Thoracic aorta (tissue), 2 donors: ENCODE data around the gene CUX1. TPM values are rescaled to one million over a fixed set of nuclear protein-coding genes. Genes with fewer than 3 reads are reported as not detected.

Experiments used
- ATAC-seq: fragments of 150-250 bp; one replicate; pipeline ENCODE4 v1.8.0; 2017; ENCODE audit warnings: low read depth; ENCODE audit not compliant: insufficient number of reproducible peaks, low FRiP score
- DNase-seq: peaks from one replicate; pipeline ENCODE4 v3.0.0-alpha.2; 2020; ENCODE audit warnings: low spot score
- H3K27ac ChIP-seq, 2 donors: fragments of 200-600 bp; sonication (generic); 1 replicate in 1 of 2; 2 replicates in 1 of 2; pipeline ENCODE4 v1.5.1; 2016; ENCODE audit warnings: mild to moderate bottlenecking in 2 of 2, moderate library complexity in 2 of 2
- H3K27me3 ChIP-seq: fragments of 200-600 bp; sonication (generic); replicated peaks from 2 replicates; pipeline ENCODE4 v1.6.0; 2016; ENCODE audit warnings: mild to moderate bottlenecking; ENCODE audit not compliant: insufficient read depth
- H3K36me3 ChIP-seq: fragments of 200-600 bp; sonication (generic); one replicate; pipeline ENCODE4 v1.5.1; 2016
- H3K4me1 ChIP-seq, 2 donors: fragments of 200-600 bp; sonication (generic); 1 replicate in 1 of 2; 2 replicates in 1 of 2; pipeline versions ENCODE4 v1.5.1 to v1.6.0; 2016; ENCODE audit warnings: low read depth in 2 of 2, mild to moderate bottlenecking in 1 of 2; ENCODE audit not compliant: control insufficient read depth in 1 of 2
- H3K4me3 ChIP-seq: fragments of 200-600 bp; sonication (generic); 2 replicates; pipeline ENCODE4 v1.5.1; 2016; ENCODE audit warnings: mild to moderate bottlenecking
- H3K9me3 ChIP-seq: fragments of 200-600 bp; sonication (generic); 2 replicates; pipeline ENCODE4 v1.5.1; 2016
- total RNA-seq, 2 donors: library from RNA; depleted of rRNA; stranded (reverse); fragments of >200 nt; gene quantifications; one replicate each; pipeline versions ENCODE4 v1.1.0 to v1.2.3, GENCODE V29; 2016
- TF ChIP-seq, protein P1 (sequence below): fragments of 200-600 bp; sonication (generic); IDR thresholded peaks from one replicate; pipeline ENCODE4 v1.5.1; 2019; ENCODE audit warnings: antibody characterized with exemption

Gene CUX1
- total RNA-seq, 2 donors from 2014 or later: 85.0 to 179 TPM

DNA sequence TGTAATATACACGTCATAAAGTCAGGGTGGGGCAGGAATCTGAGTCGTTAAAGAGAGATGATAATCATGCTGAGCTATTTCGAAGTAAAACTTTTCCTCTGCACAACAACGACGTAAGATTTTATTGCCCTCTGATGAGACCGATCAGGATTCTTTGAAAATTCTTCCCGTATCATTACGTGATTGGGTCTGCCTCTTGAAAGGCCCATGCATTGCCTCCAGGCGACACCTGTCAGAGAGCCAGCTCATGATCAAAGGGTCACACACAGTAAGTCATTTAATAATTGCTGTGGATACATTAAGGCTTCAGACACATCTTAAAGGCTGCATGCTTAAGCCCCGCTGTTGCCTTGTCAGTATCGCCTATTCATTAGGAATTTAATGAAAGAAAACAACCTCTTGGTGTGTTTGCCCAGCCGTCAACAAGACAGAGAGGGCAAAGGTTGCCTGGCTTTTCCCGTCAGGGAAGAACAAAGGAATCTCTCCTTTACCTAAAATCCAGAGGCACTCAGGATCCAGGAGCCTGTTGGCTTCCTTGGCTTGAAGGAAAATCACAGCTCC lies 280.3 kb downstream of the CUX1 start:
- Histone ChIP-seq H3K4me3 (no peak overlapping the region), H3K9me3 (no peaks in the 10 kb centered on the region), H3K36me3 (peaks cover 7% of the 10 kb centered on the region), H3K27me3 (no peaks in the 10 kb centered on the region), H3K27ac (no peak overlapping the region), H3K4me1 (no peaks in the 10 kb centered on the region)
- DNase-seq (no peak), ATAC-seq (no peak)
- TF ChIP-seq, protein P1, sequence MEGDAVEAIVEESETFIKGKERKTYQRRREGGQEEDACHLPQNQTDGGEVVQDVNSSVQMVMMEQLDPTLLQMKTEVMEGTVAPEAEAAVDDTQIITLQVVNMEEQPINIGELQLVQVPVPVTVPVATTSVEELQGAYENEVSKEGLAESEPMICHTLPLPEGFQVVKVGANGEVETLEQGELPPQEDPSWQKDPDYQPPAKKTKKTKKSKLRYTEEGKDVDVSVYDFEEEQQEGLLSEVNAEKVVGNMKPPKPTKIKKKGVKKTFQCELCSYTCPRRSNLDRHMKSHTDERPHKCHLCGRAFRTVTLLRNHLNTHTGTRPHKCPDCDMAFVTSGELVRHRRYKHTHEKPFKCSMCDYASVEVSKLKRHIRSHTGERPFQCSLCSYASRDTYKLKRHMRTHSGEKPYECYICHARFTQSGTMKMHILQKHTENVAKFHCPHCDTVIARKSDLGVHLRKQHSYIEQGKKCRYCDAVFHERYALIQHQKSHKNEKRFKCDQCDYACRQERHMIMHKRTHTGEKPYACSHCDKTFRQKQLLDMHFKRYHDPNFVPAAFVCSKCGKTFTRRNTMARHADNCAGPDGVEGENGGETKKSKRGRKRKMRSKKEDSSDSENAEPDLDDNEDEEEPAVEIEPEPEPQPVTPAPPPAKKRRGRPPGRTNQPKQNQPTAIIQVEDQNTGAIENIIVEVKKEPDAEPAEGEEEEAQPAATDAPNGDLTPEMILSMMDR: no peak

DNA sequence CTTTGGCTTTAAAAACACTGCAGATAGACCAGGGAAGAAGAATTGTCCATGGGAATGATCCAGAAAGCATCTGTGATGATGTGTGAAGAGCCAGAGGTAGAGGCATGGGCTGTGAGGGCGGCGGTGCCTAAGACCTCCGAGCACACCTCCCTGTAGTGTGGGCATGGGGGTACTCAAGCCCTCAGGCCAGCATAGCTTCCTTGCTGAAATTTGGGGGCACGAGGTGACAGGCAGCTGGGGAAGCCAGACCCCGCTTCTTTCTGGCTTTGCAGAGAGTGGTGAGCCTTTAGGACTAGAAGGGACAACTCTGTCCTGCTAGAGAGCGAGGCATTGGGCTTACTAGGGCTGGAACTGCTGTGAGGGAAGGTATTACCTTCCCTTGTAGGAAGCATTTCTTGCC lies 281.6 kb downstream of the CUX1 start:
- H3K4me3 ChIP-seq: no peak overlapping the region
- H3K27me3 ChIP-seq: no peaks in the 10 kb centered on the region
- no peaks in the 10 kb centered on the region for H3K9me3 ChIP-seq
- ATAC-seq (no peak), DNase-seq (no peak)
- H3K27ac ChIP-seq: no peak overlapping the region
- H3K36me3 ChIP-seq: peaks cover 7% of the 10 kb centered on the region
- TF ChIP-seq, protein P1: no peak
- no peaks in the 10 kb centered on the region for H3K4me1 ChIP-seq

DNA sequence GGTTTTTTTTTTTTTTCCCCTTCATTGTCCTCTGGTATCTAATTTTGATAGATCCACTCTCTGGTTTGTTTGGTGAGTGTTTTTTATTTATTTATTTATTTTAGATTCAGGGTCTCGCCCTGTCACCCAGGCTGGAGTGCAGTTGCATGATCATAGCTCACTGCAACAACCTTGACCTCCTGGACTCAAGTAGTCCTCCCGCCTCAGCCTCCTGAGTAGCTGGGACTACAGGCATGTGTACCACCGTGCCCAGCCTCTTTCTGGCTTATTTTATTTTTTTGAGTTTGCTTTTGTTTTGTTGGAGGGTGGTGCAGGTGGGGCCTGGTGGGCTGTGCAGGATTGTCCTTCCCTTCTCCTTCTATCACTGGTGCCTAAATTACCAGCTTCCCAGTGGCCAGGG lies 282.0 kb downstream of the CUX1 start:
- Histone ChIP-seq H3K27ac (no peak overlapping the region), H3K4me3 (no peak overlapping the region), H3K4me1 (no peaks in the 10 kb centered on the region), H3K27me3 (no peaks in the 10 kb centered on the region), H3K36me3 (peaks cover 11% of the 10 kb centered on the region), H3K9me3 (no peaks in the 10 kb centered on the region)
- TF ChIP-seq, protein P1: no peak
- no peak for ATAC-seq
- no peak for DNase-seq

DNA sequence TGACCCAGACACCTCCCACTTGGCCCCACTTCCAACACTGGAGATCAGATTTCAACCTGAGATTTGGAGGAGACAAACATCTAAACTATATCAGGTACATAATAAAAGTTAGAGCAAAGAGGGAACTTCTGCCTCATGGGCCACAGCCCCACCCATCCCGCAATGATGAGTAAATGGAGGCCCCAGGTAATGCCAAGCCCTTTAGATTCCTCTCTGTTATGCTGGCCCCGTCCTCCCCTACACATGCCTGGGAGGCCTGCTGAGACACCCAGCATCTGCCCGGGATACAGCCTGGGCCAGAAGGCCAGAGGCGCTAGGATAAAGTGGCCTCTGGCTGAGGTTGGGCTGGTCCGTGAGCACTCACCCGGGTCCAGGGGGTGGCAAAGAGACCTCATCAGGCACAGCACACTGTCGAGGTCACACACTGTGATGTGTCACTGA lies 283.7 kb downstream of the CUX1 start:
- Histone ChIP-seq H3K4me3 (no peak overlapping the region), H3K4me1 (no peaks in the 10 kb centered on the region), H3K27ac (no peak overlapping the region), H3K9me3 (no peaks in the 10 kb centered on the region), H3K36me3 (peaks cover 16% of the 10 kb centered on the region), H3K27me3 (no peaks in the 10 kb centered on the region)
- TF ChIP-seq, protein P1: no peak
- no peak for ATAC-seq
- no peak for DNase-seq

DNA sequence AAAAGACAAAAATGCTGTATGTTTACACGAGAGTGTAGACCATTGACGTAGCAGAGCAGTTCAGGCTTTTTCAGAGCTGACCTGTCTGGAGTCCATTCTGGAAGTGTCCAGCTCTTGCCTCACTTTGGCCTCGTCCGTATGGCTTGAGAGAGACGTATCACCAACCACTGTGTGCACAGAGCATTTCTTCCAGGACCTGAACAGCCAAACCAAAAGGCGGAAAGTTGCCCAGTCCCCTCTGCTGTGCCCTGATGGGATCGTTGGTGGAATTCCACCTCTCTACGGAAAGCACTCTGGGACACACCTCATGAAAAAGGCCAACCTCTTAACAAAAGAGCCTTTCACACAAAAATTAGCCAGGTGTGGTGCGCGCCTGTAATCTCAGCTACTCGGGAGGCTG lies 284.5 kb downstream of the CUX1 start:
- no peak for DNase-seq
- peaks cover 16% of the 10 kb centered on the region for H3K36me3 ChIP-seq

More for the DNA sequence above, 284.5 kb downstream of the CUX1 start:
- Histone ChIP-seq H3K9me3 (no peaks in the 10 kb centered on the region), H3K27me3 (no peaks in the 10 kb centered on the region), H3K27ac (no peak overlapping the region), H3K4me3 (no peak overlapping the region), H3K4me1 (peaks cover 0 to 6% of the 10 kb centered on the region in 2 donors)
- ATAC-seq: no peak
- TF ChIP-seq, protein P1: no peak
